Colonic mucosa (tissue), 4 donors: ENCODE measurements around the gene MYLIP. TPM values are rescaled to one million over a fixed set of nuclear protein-coding genes. Genes with fewer than 3 reads are reported as not detected.
"Not testable (repeated sequence)": the region's sequence is repeated elsewhere in the genome, so short reads cannot be mapped to it uniquely, and the experiment has no call there.

Experiments used
- DNase-seq: peaks from one replicate; pipeline ENCODE4 v3.0.0-alpha.2; 2020
- H3K27ac ChIP-seq: fragments of 200-600 bp; one replicate; pipeline ENCODE4 v1.8.0; 2021
- H3K27me3 ChIP-seq: fragments of 200-600 bp; one replicate; pipeline ENCODE4 v1.8.0; 2021
- H3K36me3 ChIP-seq: fragments of 200-600 bp; one replicate; pipeline ENCODE4 v1.8.0; 2021
- H3K4me1 ChIP-seq: fragments of 200-600 bp; one replicate; pipeline ENCODE4 v1.8.0; 2021; ENCODE audit warnings: mild to moderate bottlenecking
- H3K4me3 ChIP-seq: fragments of 200-600 bp; one replicate; pipeline ENCODE4 v1.8.0; 2021
- H3K9ac ChIP-seq, 2 donors: one replicate each; pipeline ENCODE4 v1.7.0; 2013; ENCODE audit warnings: control low read depth in 2 of 2, low read depth in 2 of 2, low read length in 2 of 2
- H3K9me3 ChIP-seq: fragments of 200-600 bp; one replicate; pipeline ENCODE4 v1.8.0; 2021
- CTCF ChIP-seq: fragments of 200-600 bp; IDR thresholded peaks from one replicate; pipeline ENCODE4 v1.8.0; 2022; ENCODE audit warnings: antibody characterized with exemption, mild to moderate bottlenecking
- intact Hi-C: fragments of 100-400 bp; cut with DNase I; formaldehyde crosslinking; loops from one replicate; pipeline ENCODE4 v1.14.1; 2022
- total RNA-seq, 2 donors: library from RNA; stranded (reverse); fragmentation: NEBNext Ultra II Directional in 1 of 2; extraction: Animal tissue kit (Norgen Biotek cat#: 25700) in 1 of 2; gene quantifications; one replicate each; pipeline ENCODE4 v1.2.1, GENCODE V29; 2021
- donor health status: healthy.
- donor health status: DM: no; HTN: no; CAD: no.
- donor health status: DM: no; HTN: no; CAD: no.

Gene MYLIP
- total RNA-seq, 2 donors from 2014 or later = 23.9 to 32.2 TPM

- no peak overlapping the region for H3K27ac ChIP-seq
- intact Hi-C loops = no loop called here
- no peaks in the 10 kb centered on the region for H3K4me1 ChIP-seq
- H3K36me3 ChIP-seq = no peaks in the 10 kb centered on the region
- TF ChIP-seq CTCF = no peak
- H3K9me3 ChIP-seq = no peaks in the 10 kb centered on the region
- no peak for DNase-seq
- no peak overlapping the region for H3K9ac ChIP-seq
- H3K27me3 ChIP-seq = no peaks in the 10 kb centered on the region
- H3K4me3 ChIP-seq = no peak overlapping the region
These were observed 39.2 kb downstream of the MYLIP start for GRCh38 chr6:16168121-16168520.

GRCh38 chr6:16168858-16169257 is 40.0 kb downstream of the MYLIP start:
- no peaks in the 10 kb centered on the region for H3K9me3 ChIP-seq
- DNase-seq = no peak
- intact Hi-C loops = no loop called here
- no peaks in the 10 kb centered on the region for H3K4me1 ChIP-seq
- no peak overlapping the region for H3K27ac ChIP-seq
- H3K9ac ChIP-seq = no peak overlapping the region
- no peaks in the 10 kb centered on the region for H3K36me3 ChIP-seq
- H3K4me3 ChIP-seq = no peak overlapping the region
- no peaks in the 10 kb centered on the region for H3K27me3 ChIP-seq
- TF ChIP-seq CTCF = peak; percentile 25

GRCh38 chr6:16171400-16171799 is 42.5 kb downstream of the MYLIP start:
- H3K9ac ChIP-seq = no peak overlapping the region
- intact Hi-C loops = no loop called here
- no peak for TF ChIP-seq CTCF
- H3K27ac ChIP-seq = no peak overlapping the region
- no peaks in the 10 kb centered on the region for H3K9me3 ChIP-seq
- H3K36me3 ChIP-seq = no peaks in the 10 kb centered on the region
- H3K4me1 ChIP-seq = no peaks in the 10 kb centered on the region
- H3K27me3 ChIP-seq = no peaks in the 10 kb centered on the region
- H3K4me3 ChIP-seq = no peak overlapping the region
- no peak for DNase-seq

GRCh38 chr6:16173167-16173940 is 44.5 kb downstream of the MYLIP start:
- Histone ChIP-seq H3K9ac (no peak overlapping the region), H3K27me3 (no peaks in the 10 kb centered on the region), H3K27ac (no peak overlapping the region), H3K36me3 (no peaks in the 10 kb centered on the region), H3K9me3 (no peaks in the 10 kb centered on the region), H3K4me3 (no peak overlapping the region), H3K4me1 (no peaks in the 10 kb centered on the region)
- TF ChIP-seq CTCF = no peak
- DNase-seq = no peak
- intact Hi-C loops = no loop called here

- H3K9me3 ChIP-seq = no peaks in the 10 kb centered on the region
- no peak for TF ChIP-seq CTCF
- no peaks in the 10 kb centered on the region for H3K36me3 ChIP-seq
- H3K9ac ChIP-seq = no peak overlapping the region
- no peak overlapping the region for H3K4me3 ChIP-seq
- DNase-seq = peak; percentile 51
- intact Hi-C loops = no loop called here
- H3K4me1 ChIP-seq = no peaks in the 10 kb centered on the region
- no peak overlapping the region for H3K27ac ChIP-seq
- no peaks in the 10 kb centered on the region for H3K27me3 ChIP-seq
These were observed 45.7 kb downstream of the MYLIP start for GRCh38 chr6:16174416-16175078.

- intact Hi-C loops, H3K27ac ChIP-seq: not testable (repeated sequence)
These were observed 47.7 kb downstream of the MYLIP start for GRCh38 chr6:16176600-16176999.

More at GRCh38 chr6:16176600-16176999, 47.7 kb downstream of the MYLIP start:
- not testable (repeated sequence) for H3K4me1 ChIP-seq, H3K36me3 ChIP-seq, H3K4me3 ChIP-seq, H3K27me3 ChIP-seq, H3K9me3 ChIP-seq, DNase-seq, H3K9ac ChIP-seq
